Suprapubic skin (tissue), 4 donors: ENCODE data around the gene ANKRD42.
"Not testable (repeated sequence)": the region's sequence is repeated elsewhere in the genome, so short reads cannot be mapped to it uniquely, and the experiment has no call there.

ENCODE experiments used
- CTCF ChIP-seq, 2 donors: fragments of 200-600 bp in 1 of 2; fragments of 450-650 bp in 1 of 2; sonication (generic) in 1 of 2; IDR thresholded peaks; one replicate each; pipeline ENCODE4 v1.5.1; 2016 to 2019; ENCODE audit warnings: antibody characterized with exemption in 2 of 2, mild to moderate bottlenecking in 1 of 2, moderate library complexity in 1 of 2
- EP300 ChIP-seq: sonication (generic); formaldehyde crosslinking; IDR thresholded peaks from one replicate; pipeline ENCODE4 v1.6.1; 2017; ENCODE audit warnings: antibody characterized with exemption
- POLR2A ChIP-seq, 2 donors: fragments of 450-650 bp; IDR thresholded peaks; one replicate each; pipeline ENCODE4 v1.6.1; 2017; ENCODE audit warnings: antibody characterized with exemption in 2 of 2, mild to moderate bottlenecking in 2 of 2, moderate library complexity in 2 of 2
- POLR2AphosphoS5 ChIP-seq, 3 donors: sonication (generic); formaldehyde crosslinking; IDR thresholded peaks; one replicate each; pipeline ENCODE4 v1.6.1; 2017; ENCODE audit warnings: antibody characterized with exemption in 3 of 3

- TF ChIP-seq CTCF (IDR thresholded peaks at IDR 0.05); POLR2A (IDR thresholded peaks at IDR 0.05); POLR2AphosphoS5 (IDR thresholded peaks at IDR 0.05); EP300: not testable (repeated sequence)
These were observed 78.2 kb downstream of the ANKRD42 start for GRCh38 chr11:83271734-83272133.
